Activated B cell treated with CpG ODN at 0.5 μM for 24 hours (primary cell): ENCODE measurements around the gene PLEKHG4B. TPM values are rescaled to one million over a fixed set of nuclear protein-coding genes. Genes with fewer than 3 reads are reported as not detected.
"Not testable (repeated sequence)": the region's sequence is repeated elsewhere in the genome, so short reads cannot be mapped to it uniquely, and the experiment has no call there.

ENCODE experiments used
- ATAC-seq: fragments of 200-7000 bp; cut with Tn5 transposase; one replicate; pipeline ENCODE4 v1.10.0; 2021; ENCODE audit warnings: low read depth, mild to moderate bottlenecking, moderate library complexity
- CTCF ChIA-PET: fragments of 350-600 bp; sonication (Branson Sonifier 250); formaldehyde crosslinking; loops from one replicate; lab custom pipeline; 2021; ENCODE audit warnings: antibody characterized with exemption; lab: Charles Lee
- POLR2A ChIA-PET: fragments of 350-600 bp; sonication (Branson Sonifier 250); formaldehyde crosslinking; loops from one replicate; lab custom pipeline; 2021; ENCODE audit warnings: antibody characterized with exemption; lab: Charles Lee
- DNase-seq: peaks from one replicate; pipeline ENCODE4 v3.0.0; 2022
- H3K27ac Mint-ChIP-seq: one replicate; pipeline ENCODE4 v1.8.0; 2020; ENCODE audit warnings: mixed read lengths
- H3K27me3 Mint-ChIP-seq: one replicate; pipeline ENCODE4 v1.8.0; 2021; ENCODE audit warnings: mixed read lengths
- H3K36me3 Mint-ChIP-seq: one replicate; pipeline ENCODE4 v1.8.0; 2021; ENCODE audit warnings: low read depth, mixed read lengths
- H3K4me1 Mint-ChIP-seq: one replicate; pipeline ENCODE4 v1.8.0; 2021; ENCODE audit warnings: mixed read lengths
- H3K4me3 Mint-ChIP-seq: one replicate; pipeline ENCODE4 v1.8.0; 2020; ENCODE audit warnings: mild to moderate bottlenecking, mixed read lengths
- H3K9me3 Mint-ChIP-seq: one replicate; pipeline ENCODE4 v1.8.0; 2020; ENCODE audit warnings: mixed read lengths
- intact Hi-C: fragments of 100-400 bp; cut with micrococcal nuclease; formaldehyde crosslinking; loops from one replicate; pipeline ENCODE4 v1.15.1; 2024
- total RNA-seq: library from RNA; stranded (reverse); gene quantifications from 2 replicates; pipeline ENCODE4 v1.2.3, GENCODE V29; 2022
- TF ChIP-seq, protein P1 (sequence below): fragments of 200-600 bp; IDR thresholded peaks from one replicate; pipeline ENCODE4 v1.8.0; 2022; ENCODE audit warnings: antibody characterized with exemption, mild to moderate bottlenecking

Gene PLEKHG4B
- total RNA-seq, 1 donor from 2014 or later: not detected

DNA sequence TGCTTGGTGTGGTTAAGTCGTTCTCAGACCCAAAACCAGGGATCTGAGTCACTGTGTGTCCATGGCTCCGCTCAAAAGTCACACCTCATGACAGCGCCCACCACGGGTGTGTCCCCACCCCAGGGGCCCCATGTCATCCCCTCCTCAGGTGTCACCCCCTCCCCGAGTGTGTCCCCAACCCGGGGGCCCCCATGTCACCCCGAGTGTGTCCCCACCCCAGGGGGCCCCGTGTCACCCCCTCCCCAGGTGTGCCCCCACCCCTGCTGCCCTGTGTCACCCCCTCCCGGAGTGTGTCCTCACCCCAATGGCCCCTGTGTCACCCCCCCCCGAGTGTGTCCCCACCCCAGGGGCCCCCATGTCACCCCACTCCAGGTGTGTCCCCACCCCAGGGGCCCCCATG is 104.4 kb downstream of the PLEKHG4B start:
- POLR2A ChIA-PET: no interaction called here
- peaks cover 8% of the 10 kb centered on the region for H3K4me1 Mint-ChIP-seq
- intact Hi-C loops: no loop called here
- CTCF ChIA-PET: no interaction called here
- no peak overlapping the region for H3K4me3 Mint-ChIP-seq
- H3K36me3 Mint-ChIP-seq: no peaks in the 10 kb centered on the region
- no peaks in the 10 kb centered on the region for H3K9me3 Mint-ChIP-seq
- TF ChIP-seq, protein P1, sequence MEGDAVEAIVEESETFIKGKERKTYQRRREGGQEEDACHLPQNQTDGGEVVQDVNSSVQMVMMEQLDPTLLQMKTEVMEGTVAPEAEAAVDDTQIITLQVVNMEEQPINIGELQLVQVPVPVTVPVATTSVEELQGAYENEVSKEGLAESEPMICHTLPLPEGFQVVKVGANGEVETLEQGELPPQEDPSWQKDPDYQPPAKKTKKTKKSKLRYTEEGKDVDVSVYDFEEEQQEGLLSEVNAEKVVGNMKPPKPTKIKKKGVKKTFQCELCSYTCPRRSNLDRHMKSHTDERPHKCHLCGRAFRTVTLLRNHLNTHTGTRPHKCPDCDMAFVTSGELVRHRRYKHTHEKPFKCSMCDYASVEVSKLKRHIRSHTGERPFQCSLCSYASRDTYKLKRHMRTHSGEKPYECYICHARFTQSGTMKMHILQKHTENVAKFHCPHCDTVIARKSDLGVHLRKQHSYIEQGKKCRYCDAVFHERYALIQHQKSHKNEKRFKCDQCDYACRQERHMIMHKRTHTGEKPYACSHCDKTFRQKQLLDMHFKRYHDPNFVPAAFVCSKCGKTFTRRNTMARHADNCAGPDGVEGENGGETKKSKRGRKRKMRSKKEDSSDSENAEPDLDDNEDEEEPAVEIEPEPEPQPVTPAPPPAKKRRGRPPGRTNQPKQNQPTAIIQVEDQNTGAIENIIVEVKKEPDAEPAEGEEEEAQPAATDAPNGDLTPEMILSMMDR: no peak
- ATAC-seq (no peak), DNase-seq (no peak)
- peaks cover 8% of the 10 kb centered on the region for H3K27me3 Mint-ChIP-seq
- no peak overlapping the region for H3K27ac Mint-ChIP-seq

- intact Hi-C loops, DNase-seq: not testable (repeated sequence)
These were observed 105.1 kb downstream of the PLEKHG4B start for GRCh38 chr5:197031-197430.

GRCh38 chr5:197892-198489 is 106.0 kb downstream of the PLEKHG4B start:
- Mint-ChIP-seq H3K27ac (no peak overlapping the region), H3K4me3 (no peak overlapping the region), H3K27me3 (no peaks in the 10 kb centered on the region), H3K36me3 (peaks cover 4% of the 10 kb centered on the region), H3K9me3 (no peaks in the 10 kb centered on the region), H3K4me1 (peaks cover 16% of the 10 kb centered on the region)
- POLR2A ChIA-PET: no interaction called here
- intact Hi-C loops: no loop called here
- ATAC-seq: no peak
- TF ChIP-seq, protein P1: no peak
- CTCF ChIA-PET: no interaction called here
- DNase-seq: no peak

More at GRCh38 chr5:197031-197430, 105.1 kb downstream of the PLEKHG4B start:
- H3K27ac Mint-ChIP-seq, POLR2A ChIA-PET, CTCF ChIA-PET, H3K9me3 Mint-ChIP-seq, H3K36me3 Mint-ChIP-seq, ATAC-seq, H3K27me3 Mint-ChIP-seq, H3K4me3 Mint-ChIP-seq: not testable (repeated sequence)
- H3K4me1 Mint-ChIP-seq: peaks cover 14% of the 10 kb centered on the region

DNA sequence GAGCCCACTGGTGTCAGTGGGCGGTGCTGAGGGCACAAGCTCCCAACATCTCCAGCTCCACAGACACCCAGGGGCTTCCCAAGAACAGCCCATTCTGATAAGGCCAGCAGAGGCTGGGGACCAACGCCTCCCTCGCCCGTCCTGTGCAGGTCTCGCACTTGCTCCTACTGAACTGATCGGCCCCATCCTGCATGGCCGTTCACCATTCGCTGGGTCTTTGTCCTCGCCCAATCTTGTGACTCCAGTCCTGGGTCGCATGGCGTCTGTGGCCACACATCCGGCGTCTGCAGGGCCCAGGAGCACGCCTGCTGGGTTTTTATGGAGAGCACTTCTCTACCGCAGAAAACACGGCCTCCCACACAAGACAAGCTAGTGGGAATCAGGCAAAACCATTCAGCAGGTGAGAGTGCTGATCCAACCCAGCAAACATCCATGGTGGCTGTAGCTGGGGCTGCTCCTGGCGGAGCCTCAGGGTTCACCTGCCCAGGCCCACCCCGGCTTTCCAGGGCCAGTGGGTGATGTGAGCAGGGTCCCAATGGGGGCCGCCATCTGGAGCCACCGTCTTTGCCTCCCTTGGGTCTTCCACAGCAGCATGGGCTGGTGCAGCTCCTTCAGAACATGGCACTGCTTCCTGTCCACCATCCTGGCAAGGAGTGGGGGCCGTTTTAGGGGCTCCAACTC is 106.7 kb downstream of the PLEKHG4B start:
- H3K27me3 Mint-ChIP-seq: no peaks in the 10 kb centered on the region
- DNase-seq (no peak), ATAC-seq (no peak)
- TF ChIP-seq, protein P1: no peak
- H3K4me3 Mint-ChIP-seq: no peak overlapping the region
- H3K9me3 Mint-ChIP-seq: no peaks in the 10 kb centered on the region
- ChIA-PET POLR2A (no interaction called here), CTCF (no interaction called here)
- H3K36me3 Mint-ChIP-seq: peaks cover 9% of the 10 kb centered on the region
- intact Hi-C loops: no loop called here
- H3K4me1 Mint-ChIP-seq: peaks cover 16% of the 10 kb centered on the region
- H3K27ac Mint-ChIP-seq: no peak overlapping the region

- Mint-ChIP-seq H3K27ac (no peak overlapping the region), H3K4me3 (no peak overlapping the region), H3K36me3 (peaks cover 15% of the 10 kb centered on the region), H3K9me3 (no peaks in the 10 kb centered on the region), H3K4me1 (peaks cover 16% of the 10 kb centered on the region), H3K27me3 (no peaks in the 10 kb centered on the region)
- ChIA-PET POLR2A (no interaction called here), CTCF (no interaction called here)
- no peak for DNase-seq
- ATAC-seq: no peak
- TF ChIP-seq, protein P1: no peak
- intact Hi-C loops: no loop called here
These were observed 107.4 kb downstream of the PLEKHG4B start for GRCh38 chr5:199197-199949.
